HepG2 (cell line): ENCODE results near the gene PHF23. TPM values are rescaled to one million over a fixed set of nuclear protein-coding genes. Genes with fewer than 3 reads are reported as not detected.

Experiments used
- ARHGAP35 ChIP-seq: sonication (generic); formaldehyde crosslinking; IDR thresholded peaks from 2 replicates; pipeline ENCODE4 v1.9.0; 2022; ENCODE audit warnings: mild to moderate bottlenecking, inconsistent platforms, moderate library complexity, missing genetic modification reagents, borderline replicate concordance
- BORCS8-MEF2B ChIP-seq: sonication (generic); formaldehyde crosslinking; IDR thresholded peaks from 2 replicates; pipeline ENCODE4 v1.8.0; 2022; ENCODE audit warnings: mild to moderate bottlenecking, missing genetic modification reagents
- FOXA3 ChIP-seq: IDR thresholded peaks from 2 replicates; pipeline ENCODE4 v1.6.1; 2016; ENCODE audit warnings: missing genetic modification reagents, missing compliant biosample characterization
- JARID2 ChIP-seq: sonication (generic); formaldehyde crosslinking; IDR thresholded peaks from 2 replicates; pipeline ENCODE4 v1.8.1; 2023; ENCODE audit warnings: missing genetic modification reagents, inconsistent platforms; ENCODE audit not compliant: insufficient replicate concordance
- JUN ChIP-seq: sonication (generic); formaldehyde crosslinking; IDR thresholded peaks from 2 replicates; pipeline ENCODE4 v1.4.0; 2020; ENCODE audit warnings: mild to moderate bottlenecking, missing genetic modification reagents
- LCORL ChIP-seq, 2 experiments: fragments of 450-650 bp in 1 of 2; sonication (generic) in 1 of 2; formaldehyde crosslinking in 1 of 2; IDR thresholded peaks; 2 replicates each; pipeline versions ENCODE4 v1.5.0 to v1.6.1; 2017 to 2020; ENCODE audit warnings: antibody characterized with exemption in 1 of 2, missing genetic modification reagents in 1 of 2
- MTF1 ChIP-seq: sonication (generic); formaldehyde crosslinking; IDR thresholded peaks from 2 replicates; pipeline ENCODE4 v1.5.0; 2020; ENCODE audit warnings: missing genetic modification reagents
- PRMT3 ChIP-seq: sonication (generic); formaldehyde crosslinking; IDR thresholded peaks from 2 replicates; pipeline ENCODE4 v1.8.1; 2022; ENCODE audit warnings: low read depth, mild to moderate bottlenecking, moderate library complexity, missing genetic modification reagents, borderline replicate concordance
- SIN3B ChIP-seq: fragments of 150-350 bp; IDR thresholded peaks from 2 replicates; pipeline ENCODE4 v1.6.1; 2014; ENCODE audit warnings: low read length
- SP4 ChIP-seq: sonication (generic); formaldehyde crosslinking; IDR thresholded peaks from 2 replicates; pipeline ENCODE4 v1.8.1; 2023; ENCODE audit warnings: mild to moderate bottlenecking, missing genetic modification reagents
- TOPORS ChIP-seq: sonication (generic); formaldehyde crosslinking; IDR thresholded peaks from 2 replicates; pipeline ENCODE4 v1.8.0; 2023; ENCODE audit warnings: mild to moderate bottlenecking, missing genetic modification reagents
- XBP1 ChIP-seq: sonication (generic); formaldehyde crosslinking; IDR thresholded peaks from 2 replicates; pipeline ENCODE4 v1.5.0; 2020; ENCODE audit warnings: missing genetic modification reagents
- ZFP62 ChIP-seq: sonication (generic); formaldehyde crosslinking; IDR thresholded peaks from 2 replicates; pipeline ENCODE4 v1.4.0; 2020; ENCODE audit warnings: missing genetic modification reagents
- ZMAT3 ChIP-seq: sonication (generic); formaldehyde crosslinking; conservative IDR thresholded peaks from 2 replicates; pipeline ENCODE4 v1.7.0; 2021; ENCODE audit warnings: missing genetic modification reagents
- ZNF232 ChIP-seq: sonication (generic); formaldehyde crosslinking; IDR thresholded peaks from 2 replicates; pipeline ENCODE4 v1.4.0; 2020; ENCODE audit warnings: missing genetic modification reagents, borderline replicate concordance
- ZNF614 ChIP-seq: IDR thresholded peaks from 2 replicates; pipeline ENCODE4 v1.6.1; 2018; ENCODE audit warnings: missing biosample characterization, missing genetic modification reagents, inconsistent platforms, borderline replicate concordance
- ZNF616 ChIP-seq: sonication (generic); formaldehyde crosslinking; IDR thresholded peaks from 2 replicates; pipeline ENCODE4 v1.5.0; 2020; ENCODE audit warnings: low read depth, mild to moderate bottlenecking, missing genetic modification reagents
- ZNF75D ChIP-seq: sonication (generic); formaldehyde crosslinking; IDR thresholded peaks from 2 replicates; pipeline ENCODE4 v1.8.1; 2023; ENCODE audit warnings: missing genetic modification reagents, mild to moderate bottlenecking, borderline replicate concordance
- ZNF788 ChIP-seq: sonication (generic); formaldehyde crosslinking; IDR thresholded peaks from 2 replicates; pipeline ENCODE4 v1.5.0; 2020; ENCODE audit warnings: mild to moderate bottlenecking, missing genetic modification reagents, borderline replicate concordance
- polyA plus RNA-seq, 8 experiments: library from polyadenylated mRNA; depleted of rRNA in 3 of 8; stranded (reverse) in 7 of 8; unstranded in 1 of 8; fragments of >200 nt; fragmentation: Illumina TruSeq in 4 of 8; extraction: Trizol in 4 of 8; gene quantifications; 2 replicates each; pipeline versions ENCODE4 v1.2.1 to v1.2.3, GENCODE V29; 2011 to 2016; ENCODE audit warnings: low read depth in 4 of 8, missing spikeins in 1 of 8, mixed read lengths in 1 of 8; ENCODE audit not compliant: insufficient read depth in 1 of 8
- total RNA-seq, 5 experiments: library from RNA; depleted of rRNA; stranded (reverse); fragments of >200 nt; fragmentation: Illumina TruSeq; extraction: Trizol; gene quantifications; 2 replicates each; pipeline ENCODE4 v1.2.3, GENCODE V29; 2016; ENCODE audit warnings: low read depth in 1 of 5
- TF ChIP-seq, protein P1 (sequence below): sonication (generic); IDR thresholded peaks from 2 replicates; pipeline ENCODE4 v1.6.1; 2016; ENCODE audit warnings: low read depth, borderline replicate concordance
- TF ChIP-seq, protein P2 (sequence below): sonication (generic); formaldehyde crosslinking; IDR thresholded peaks from 2 replicates; pipeline ENCODE4 v1.4.0; 2020; ENCODE audit warnings: missing genetic modification reagents, mild to moderate bottlenecking, borderline replicate concordance
- TF ChIP-seq, protein P3 (sequence below): sonication (generic); formaldehyde crosslinking; IDR thresholded peaks from 2 replicates; pipeline ENCODE4 v1.8.1; 2023; ENCODE audit warnings: missing genetic modification reagents, mild to moderate bottlenecking, borderline replicate concordance
- TF ChIP-seq, protein P4 (sequence below): sonication (generic); formaldehyde crosslinking; IDR thresholded peaks from 2 replicates; pipeline ENCODE4 v1.8.1; 2023; ENCODE audit warnings: mild to moderate bottlenecking, missing genetic modification reagents

PHF23 gene
- total and polyA plus RNA-seq, 2 of the 13 experiments (the other 11 are each of a cell fraction or from before 2014, with no cell fraction given), result 27.6 to 33.2 TPM

DNA sequence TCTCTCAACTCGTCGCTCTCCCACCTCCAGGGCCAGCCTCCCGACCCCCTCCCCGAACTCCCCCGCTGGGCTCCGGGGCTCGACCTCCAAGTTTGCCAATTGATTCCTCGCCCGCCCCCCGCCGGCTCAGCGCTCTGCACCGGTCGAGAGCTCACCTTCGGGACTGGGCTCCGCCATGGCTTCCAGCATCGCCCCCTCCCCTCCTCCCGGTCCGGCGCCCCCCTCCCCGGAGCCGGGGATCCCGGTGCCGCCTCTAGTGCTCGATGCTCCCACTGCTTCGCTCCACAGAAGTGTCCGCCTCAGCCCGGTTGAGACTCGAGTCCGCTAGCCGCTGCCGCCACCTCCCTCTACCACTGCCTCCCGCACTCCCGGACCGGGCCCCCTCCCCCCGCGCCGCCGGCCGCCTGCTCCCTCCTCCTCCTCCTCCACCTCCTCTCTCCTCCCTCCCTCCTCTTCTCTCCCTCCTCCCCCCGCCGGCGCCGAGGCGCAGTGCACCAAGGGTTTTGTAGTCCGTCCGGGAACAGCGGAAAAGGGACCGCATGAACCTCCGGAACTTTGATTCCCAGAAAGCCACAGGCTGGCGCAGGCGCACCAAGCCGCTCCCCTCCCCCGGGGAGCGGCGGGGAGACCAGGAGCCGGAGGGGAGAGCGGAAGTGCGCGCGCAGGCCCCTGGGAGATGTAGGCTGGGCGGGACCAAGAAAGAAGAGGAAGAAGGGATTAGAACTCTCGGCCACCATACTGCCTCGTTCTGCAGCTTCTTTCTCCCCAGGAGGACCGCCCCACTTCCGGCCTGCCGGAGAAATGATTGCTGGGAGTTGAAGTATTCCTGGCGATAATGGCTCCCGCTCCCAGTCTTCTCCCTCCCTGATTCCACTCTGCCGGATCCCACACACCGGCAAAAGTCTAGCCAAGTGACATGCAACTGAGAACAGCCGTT is at the start of gene PHF23 (continued):
- TF ChIP-seq SIN3B (no peak; the same call in 1 of the 2 replicates), ZNF614 (CRISPR knock-in tag) (no peak), BORCS8-MEF2B (peak; percentile 54; the same call in 1 of the 2 replicates), LCORL (IDR thresholded peaks at IDR 0.05) (no peak), LCORL (CRISPR knock-in tag; IDR thresholded peaks at IDR 0.05) (peak; percentile 66; the same call in 1 of the 2 replicates), JARID2 (CRISPR knock-in tag) (no peak), ZNF788 (peak; percentile 71; the same call in 1 of the 2 replicates), TOPORS (CRISPR knock-in tag) (no peak), XBP1 (CRISPR knock-in tag) (no peak), ZFP62 (CRISPR knock-in tag) (no peak), SP4 (CRISPR knock-in tag) (peak; percentile 61; the same call in 1 of the 2 replicates), MTF1 (CRISPR knock-in tag) (no peak), JUN (CRISPR knock-in tag) (0 out of 2 replicates have a peak, but pooled peaks have one; percentile 37), ZNF75D (CRISPR knock-in tag) (no peak), ZNF616 (no peak), ZMAT3 (CRISPR knock-in tag) (no peak), FOXA3 (CRISPR knock-in tag) (0 out of 2 replicates have a peak, but pooled peaks have one; percentile 7), ARHGAP35 (CRISPR knock-in tag) (peak; percentile 24; the same call in 1 of the 2 replicates), ZNF232 (CRISPR knock-in tag) (no peak), PRMT3 (CRISPR knock-in tag) (no peak)
- TF ChIP-seq, protein P1, sequence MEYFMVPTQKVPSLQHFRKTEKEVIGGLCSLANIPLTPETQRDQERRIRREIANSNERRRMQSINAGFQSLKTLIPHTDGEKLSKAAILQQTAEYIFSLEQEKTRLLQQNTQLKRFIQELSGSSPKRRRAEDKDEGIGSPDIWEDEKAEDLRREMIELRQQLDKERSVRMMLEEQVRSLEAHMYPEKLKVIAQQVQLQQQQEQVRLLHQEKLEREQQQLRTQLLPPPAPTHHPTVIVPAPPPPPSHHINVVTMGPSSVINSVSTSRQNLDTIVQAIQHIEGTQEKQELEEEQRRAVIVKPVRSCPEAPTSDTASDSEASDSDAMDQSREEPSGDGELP, result no peak
- TF ChIP-seq, protein P2, sequence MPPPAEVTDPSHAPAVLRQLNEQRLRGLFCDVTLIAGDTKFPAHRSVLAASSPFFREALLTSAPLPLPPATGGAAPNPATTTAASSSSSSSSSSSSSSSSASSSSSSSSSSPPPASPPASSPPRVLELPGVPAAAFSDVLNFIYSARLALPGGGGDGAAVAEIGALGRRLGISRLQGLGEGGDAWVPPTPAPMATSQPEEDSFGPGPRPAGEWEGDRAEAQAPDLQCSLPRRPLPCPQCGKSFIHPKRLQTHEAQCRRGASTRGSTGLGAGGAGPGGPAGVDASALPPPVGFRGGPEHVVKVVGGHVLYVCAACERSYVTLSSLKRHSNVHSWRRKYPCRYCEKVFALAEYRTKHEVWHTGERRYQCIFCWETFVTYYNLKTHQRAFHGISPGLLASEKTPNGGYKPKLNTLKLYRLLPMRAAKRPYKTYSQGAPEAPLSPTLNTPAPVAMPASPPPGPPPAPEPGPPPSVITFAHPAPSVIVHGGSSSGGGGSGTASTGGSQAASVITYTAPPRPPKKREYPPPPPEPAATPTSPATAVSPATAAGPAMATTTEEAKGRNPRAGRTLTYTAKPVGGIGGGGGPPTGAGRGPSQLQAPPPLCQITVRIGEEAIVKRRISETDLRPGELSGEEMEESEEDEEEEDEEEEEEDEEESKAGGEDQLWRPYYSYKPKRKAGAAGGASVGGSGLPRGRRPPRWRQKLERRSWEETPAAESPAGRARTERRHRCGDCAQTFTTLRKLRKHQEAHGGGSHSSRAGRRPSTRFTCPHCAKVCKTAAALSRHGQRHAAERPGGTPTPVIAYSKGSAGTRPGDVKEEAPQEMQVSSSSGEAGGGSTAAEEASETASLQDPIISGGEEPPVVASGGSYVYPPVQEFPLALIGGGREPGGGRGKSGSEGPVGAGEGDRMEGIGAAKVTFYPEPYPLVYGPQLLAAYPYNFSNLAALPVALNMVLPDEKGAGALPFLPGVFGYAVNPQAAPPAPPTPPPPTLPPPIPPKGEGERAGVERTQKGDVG (CRISPR knock-in tag), result no peak
- TF ChIP-seq, protein P3, sequence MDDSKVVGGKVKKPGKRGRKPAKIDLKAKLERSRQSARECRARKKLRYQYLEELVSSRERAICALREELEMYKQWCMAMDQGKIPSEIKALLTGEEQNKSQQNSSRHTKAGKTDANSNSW (CRISPR knock-in tag), result 0 out of 2 replicates have a peak, but pooled peaks have one; percentile 19
- TF ChIP-seq, protein P4, sequence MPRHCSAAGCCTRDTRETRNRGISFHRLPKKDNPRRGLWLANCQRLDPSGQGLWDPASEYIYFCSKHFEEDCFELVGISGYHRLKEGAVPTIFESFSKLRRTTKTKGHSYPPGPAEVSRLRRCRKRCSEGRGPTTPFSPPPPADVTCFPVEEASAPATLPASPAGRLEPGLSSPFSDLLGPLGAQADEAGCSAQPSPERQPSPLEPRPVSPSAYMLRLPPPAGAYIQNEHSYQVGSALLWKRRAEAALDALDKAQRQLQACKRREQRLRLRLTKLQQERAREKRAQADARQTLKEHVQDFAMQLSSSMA (CRISPR knock-in tag), result peak; percentile 40; the same call in 1 of the 2 replicates
